ENCODE measurements around the gene SPRED2. TPM values are rescaled to one million over a fixed set of nuclear protein-coding genes. Genes with fewer than 3 reads are reported as not detected.
A peak's percentile ranks its signal among the peaks of the same experiment; 100 is the strongest.

The SPRED2 gene
- total and polyA plus RNA-seq, 8 donors = 31.5 to 47.1 (median 40.4) TPM

DNA sequence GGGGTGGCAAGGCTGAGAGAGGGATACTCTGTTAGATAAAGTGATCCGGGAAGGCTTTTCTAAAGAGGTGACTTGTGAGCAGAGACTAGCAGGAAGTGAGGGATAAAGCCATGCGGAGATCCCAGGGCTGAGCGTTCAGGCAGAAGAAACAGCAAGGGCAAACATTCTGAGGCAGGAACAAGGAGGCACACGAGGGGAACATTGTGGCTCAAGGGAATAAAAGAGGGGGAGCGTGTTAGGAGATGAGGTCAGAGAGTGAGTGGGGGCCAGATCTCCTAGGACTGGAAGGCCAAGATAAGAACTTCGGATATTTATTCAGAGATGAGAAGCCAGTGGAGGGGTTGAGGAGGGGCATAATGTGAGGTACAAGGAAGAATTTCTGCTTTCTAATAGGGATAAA, 137.7 kb downstream of the SPRED2 start:
- TF ChIP-seq CTCF (IDR thresholded peaks at IDR 0.05) = no peak
- Histone ChIP-seq H3K27me3 (no peaks in the 10 kb centered on the region), H3K36me3 (no peaks in the 10 kb centered on the region), H3K9me3 (no peaks in the 10 kb centered on the region), H3K4me1 (peaks cover 0 to 8% of the 10 kb centered on the region in 2 donors), H3K4me3 (no peak overlapping the region), H3K27ac (no peak overlapping the region)
- ATAC-seq (no peak), DNase-seq (no peak)
- intact Hi-C loops (cut with DNase I) = no loop called here

DNA sequence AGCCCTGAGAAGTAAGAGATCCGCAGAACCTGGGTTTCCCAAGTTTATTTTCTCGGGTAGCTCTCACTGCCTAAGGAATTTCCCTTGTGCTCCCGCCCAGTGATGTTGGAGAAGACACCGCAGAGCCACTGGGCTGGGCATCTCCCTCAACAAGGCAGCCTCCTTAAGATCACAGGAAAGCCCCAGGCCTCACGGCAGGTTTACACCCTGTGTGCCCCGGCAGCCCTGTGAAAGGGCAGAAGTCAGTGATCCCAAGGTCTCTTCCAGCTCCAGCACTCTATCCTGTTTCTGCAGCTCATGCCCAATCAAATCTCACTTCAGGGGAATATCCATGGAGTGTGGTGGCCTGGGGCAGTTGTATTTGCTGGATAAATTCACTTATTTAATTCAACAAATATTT, 138.3 kb downstream of the SPRED2 start:
- TF ChIP-seq CTCF (IDR thresholded peaks at IDR 0.05) = no peak
- Histone ChIP-seq H3K9me3 (no peaks in the 10 kb centered on the region), H3K27me3 (no peaks in the 10 kb centered on the region), H3K4me1 (peaks cover 0 to 2% of the 10 kb centered on the region in 2 donors), H3K4me3 (no peak overlapping the region), H3K36me3 (no peaks in the 10 kb centered on the region), H3K27ac (no peak overlapping the region)
- intact Hi-C loops (cut with DNase I) = no loop called here
- DNase-seq = no peak
- no peak for ATAC-seq

- Histone ChIP-seq H3K27ac (no peak overlapping the region), H3K36me3 (no peaks in the 10 kb centered on the region), H3K4me3 (no peak overlapping the region), H3K27me3 (no peaks in the 10 kb centered on the region), H3K9me3 (no peaks in the 10 kb centered on the region), H3K4me1 (no peaks in the 10 kb centered on the region)
- intact Hi-C loops (cut with DNase I) = no loop called here
- no peak for DNase-seq
- no peak for TF ChIP-seq CTCF (IDR thresholded peaks at IDR 0.05)
- no peak for ATAC-seq
Measured at GRCh38 chr2:65293376-65293775, 139.0 kb downstream of the SPRED2 start.

DNA sequence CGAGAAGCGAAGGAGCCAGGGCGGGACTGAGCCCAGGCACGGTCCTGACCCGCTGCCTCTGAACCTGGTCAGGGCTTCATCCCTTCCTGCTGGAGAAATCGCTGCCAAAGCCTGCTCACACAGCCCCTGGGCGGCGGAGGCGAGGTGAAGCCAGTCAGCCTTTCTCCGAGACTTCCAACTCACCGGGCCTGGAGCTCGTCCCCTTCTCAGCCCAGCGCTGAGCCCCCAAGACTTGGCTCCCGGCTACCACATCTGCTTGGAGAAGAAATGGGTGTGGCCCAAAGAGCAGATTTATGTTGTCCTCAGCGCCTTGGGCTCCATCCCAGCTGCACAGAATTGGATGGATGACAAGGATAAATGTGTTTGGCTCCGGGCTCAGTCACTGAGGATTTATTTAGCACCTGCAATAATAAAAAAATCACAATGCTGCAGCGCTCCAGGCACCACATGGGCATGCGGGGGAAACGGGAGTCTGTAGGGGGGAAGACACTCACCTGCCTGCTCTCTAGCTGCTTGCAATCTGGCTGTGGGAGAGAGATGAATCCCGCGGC, 139.9 kb downstream of the SPRED2 start:
- Histone ChIP-seq H3K4me1 (no peaks in the 10 kb centered on the region), H3K9me3 (no peaks in the 10 kb centered on the region), H3K27me3 (no peaks in the 10 kb centered on the region), H3K27ac (no peak overlapping the region), H3K4me3 (no peak overlapping the region), H3K36me3 (no peaks in the 10 kb centered on the region)
- ATAC-seq (no peak), DNase-seq (no peak)
- intact Hi-C loops (cut with DNase I) = no loop called here
- TF ChIP-seq CTCF (IDR thresholded peaks at IDR 0.05) = no peak

DNA sequence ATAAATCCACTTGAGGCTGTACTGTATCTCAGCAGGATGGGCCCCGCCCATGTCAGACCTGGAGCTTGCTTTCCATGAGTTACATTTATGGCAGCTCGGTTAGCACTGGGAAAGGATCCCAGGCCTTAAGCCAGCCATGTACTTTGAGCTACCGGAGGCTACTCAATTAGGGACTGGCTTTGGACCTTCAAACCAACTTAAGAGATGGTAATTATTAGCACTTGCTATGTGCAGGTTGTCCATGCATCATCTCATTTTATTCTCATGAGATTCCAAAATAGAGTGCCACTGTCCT, 140.3 kb downstream of the SPRED2 start:
- Histone ChIP-seq H3K36me3 (no peaks in the 10 kb centered on the region), H3K9me3 (no peaks in the 10 kb centered on the region), H3K4me1 (no peaks in the 10 kb centered on the region), H3K27ac (no peak overlapping the region), H3K4me3 (no peak overlapping the region), H3K27me3 (no peaks in the 10 kb centered on the region)
- no peak for DNase-seq
- intact Hi-C loops (cut with DNase I) = no loop called here
- TF ChIP-seq CTCF (IDR thresholded peaks at IDR 0.05) = no peak
- peak; percentile 35 for ATAC-seq

Data from left lung (tissue), 10 donors.